Sigmoid colon (tissue), 7 donors: Measurements from ENCODE around the gene ODAM. TPM values are rescaled to one million over a fixed set of nuclear protein-coding genes. Genes with fewer than 3 reads are reported as not detected.

Source experiments
- DNase-seq: peaks from one replicate; pipeline ENCODE4 v3.0.0-alpha.2; 2019
- H3K27ac ChIP-seq, 4 donors: fragments of 200-600 bp; sonication (generic); one replicate each; pipeline ENCODE4 v1.5.1; 2016 to 2019; ENCODE audit warnings: mild to moderate bottlenecking in 1 of 4
- H3K27me3 ChIP-seq, 3 donors: fragments of 200-600 bp; sonication (generic); one replicate each; pipeline ENCODE4 v1.5.1; 2019; ENCODE audit warnings: mild to moderate bottlenecking in 1 of 3
- H3K36me3 ChIP-seq, 4 donors: fragments of 200-600 bp; sonication (generic); one replicate each; pipeline ENCODE4 v1.5.1; 2016 to 2019
- H3K4me1 ChIP-seq, 4 donors: fragments of 200-600 bp; sonication (generic); one replicate each; pipeline ENCODE4 v1.5.1; 2017 to 2019
- H3K4me3 ChIP-seq, 4 donors: fragments of 200-600 bp; sonication (generic); one replicate each; pipeline ENCODE4 v1.5.1; 2017 to 2019; ENCODE audit warnings: mild to moderate bottlenecking in 2 of 4, moderate library complexity in 1 of 4
- H3K9me3 ChIP-seq, 4 donors: fragments of 200-600 bp in 3 of 4; sonication (generic) in 3 of 4; one replicate each; pipeline versions ENCODE4 v1.5.1 to v1.6.1; 2013 to 2019
- CTCF ChIP-seq, 4 experiments: fragments of 450-650 bp in 3 of 4; fragments of 200-600 bp in 1 of 4; IDR thresholded peaks; one replicate each; pipeline ENCODE4 v1.5.1; 2016 to 2019; ENCODE audit warnings: antibody characterized with exemption in 4 of 4, mild to moderate bottlenecking in 3 of 4, moderate library complexity in 2 of 4
- EP300 ChIP-seq, 4 donors: sonication (generic); formaldehyde crosslinking; IDR thresholded peaks; one replicate each; pipeline ENCODE4 v1.6.1; 2017; ENCODE audit warnings: antibody characterized with exemption in 4 of 4
- POLR2A ChIP-seq, 2 donors: fragments of 450-650 bp; IDR thresholded peaks; one replicate each; pipeline ENCODE4 v1.6.1; 2016; ENCODE audit warnings: antibody characterized with exemption in 2 of 2, mild to moderate bottlenecking in 2 of 2, moderate library complexity in 2 of 2
- POLR2AphosphoS5 ChIP-seq, 4 donors: sonication (generic); formaldehyde crosslinking; IDR thresholded peaks; one replicate each; pipeline ENCODE4 v1.6.1; 2017; ENCODE audit warnings: antibody characterized with exemption in 4 of 4
- WGBS, 2 donors: extraction: QIAGEN DNeasy Blood & Tissue Kit; methylation state at CpG; one replicate each; pipeline ENCODE4 v1.1.7; 2013; 5-methylcytosine and 5-hydroxymethylcytosine counted together
- intact Hi-C: fragments of 100-400 bp; cut with DNase I; formaldehyde crosslinking; loops from one replicate; pipeline ENCODE4 v1.15.1; 2023
- polyA plus RNA-seq, 3 donors: library from polyadenylated mRNA; stranded (reverse); fragments of 200-250 nt; gene quantifications; one replicate each; pipeline ENCODE4 v1.2.3, GENCODE V29; 2013
- total RNA-seq, 4 donors: library from RNA; depleted of rRNA; stranded (reverse); fragments of >200 nt; gene quantifications; one replicate each; pipeline ENCODE4 v1.1.0, GENCODE V29; 2016
- donor health status: healthy with polysubstance abuse.
- donor health status: Bipolar disorder and iron deficiency.
- donor health status: healthy.

ODAM gene
- total and polyA plus RNA-seq, 7 donors: 4.3 to 8.3 (median 5.8) TPM; not detected in 2

GRCh38 chr4:70182517-70183167, 12.9 kb upstream of the ODAM start:
- H3K9me3 ChIP-seq: no peaks in the 10 kb centered on the region
- no peaks in the 10 kb centered on the region for H3K36me3 ChIP-seq
- no peak overlapping the region for H3K4me3 ChIP-seq
- no peaks in the 10 kb centered on the region for H3K4me1 ChIP-seq
- no peak for DNase-seq
- no peaks in the 10 kb centered on the region for H3K27me3 ChIP-seq
- no peak overlapping the region for H3K27ac ChIP-seq
- WGBS, 2 donors: 14 to 55% methylated on average over 2 of the region's 2 CpGs
- no peak for TF ChIP-seq EP300 (IDR thresholded peaks at IDR 0.05)
- TF ChIP-seq CTCF (IDR thresholded peaks at IDR 0.05): no peak
- TF ChIP-seq POLR2A (IDR thresholded peaks at IDR 0.05): no peak
- TF ChIP-seq POLR2AphosphoS5 (IDR thresholded peaks at IDR 0.05): no peak
- intact Hi-C loops: no loop called here

- intact Hi-C loops: no loop called here
- 25 to 48% methylated on average over 6 of the region's 6 CpGs for WGBS, 2 donors
- no peak overlapping the region for H3K4me3 ChIP-seq
- H3K27ac ChIP-seq: no peak overlapping the region
- no peaks in the 10 kb centered on the region for H3K36me3 ChIP-seq
- H3K9me3 ChIP-seq: no peaks in the 10 kb centered on the region
- peak in 2 of 4 experiments; percentile 8 to 30 for TF ChIP-seq CTCF (IDR thresholded peaks at IDR 0.05)
- TF ChIP-seq EP300 (IDR thresholded peaks at IDR 0.05): no peak
- H3K27me3 ChIP-seq: no peaks in the 10 kb centered on the region
- H3K4me1 ChIP-seq: no peaks in the 10 kb centered on the region
- DNase-seq: no peak
Observed at GRCh38 chr4:70183168-70183939, 12.2 kb upstream of the ODAM start.

GRCh38 chr4:70183940-70184246, 11.6 kb upstream of the ODAM start:
- Histone ChIP-seq H3K27me3 (no peaks in the 10 kb centered on the region), H3K9me3 (no peaks in the 10 kb centered on the region), H3K36me3 (no peaks in the 10 kb centered on the region), H3K4me3 (no peak overlapping the region), H3K4me1 (no peaks in the 10 kb centered on the region), H3K27ac (no peak overlapping the region)
- no peak for TF ChIP-seq EP300 (IDR thresholded peaks at IDR 0.05)
- peak in 1 of 4 experiments; percentile 2 for TF ChIP-seq CTCF (IDR thresholded peaks at IDR 0.05)
- intact Hi-C loops: no loop called here
- DNase-seq: no peak
- 70 to 71% methylated on average over 1 of the region's 1 CpG for WGBS, 2 donors

- Histone ChIP-seq H3K27me3 (no peaks in the 10 kb centered on the region), H3K4me1 (no peaks in the 10 kb centered on the region), H3K9me3 (no peaks in the 10 kb centered on the region), H3K27ac (no peak overlapping the region), H3K4me3 (no peak overlapping the region), H3K36me3 (no peaks in the 10 kb centered on the region)
- WGBS, 2 donors: 90 to 91% methylated on average over 1 of the region's 1 CpG
- no peak for TF ChIP-seq CTCF (IDR thresholded peaks at IDR 0.05)
- TF ChIP-seq POLR2AphosphoS5 (IDR thresholded peaks at IDR 0.05): no peak
- TF ChIP-seq EP300 (IDR thresholded peaks at IDR 0.05): no peak
- no peak for TF ChIP-seq POLR2A (IDR thresholded peaks at IDR 0.05)
- no peak for DNase-seq
- intact Hi-C loops: no loop called here
Observed at GRCh38 chr4:70187216-70187615, 8.3 kb upstream of the ODAM start.
